ENCODE results near the gene CXCL1. TPM values are rescaled to one million over a fixed set of nuclear protein-coding genes. Genes with fewer than 3 reads are reported as not detected.

Gene CXCL1
- total RNA-seq, 2 donors from 2014 or later: 0.74 to 2.2 TPM

GRCh38 chr4:73902817-73903547 is 33.8 kb downstream of the CXCL1 start:
- DNase-seq (ENCODE audit: low spot score): no peak

GRCh38 chr4:73904491-73904890 is 35.3 kb downstream of the CXCL1 start:
- no peak for DNase-seq (ENCODE audit: low spot score)
- intact Hi-C loops (cut with DNase I): no loop called here

More at GRCh38 chr4:73902817-73903547, 33.8 kb downstream of the CXCL1 start:
- intact Hi-C loops (cut with DNase I): no loop called here

- intact Hi-C loops (cut with DNase I): no loop called here
- DNase-seq (ENCODE audit: low spot score): no peak
Observed at GRCh38 chr4:73908965-73909364, 39.8 kb downstream of the CXCL1 start.

GRCh38 chr4:73911746-73912145 is 42.6 kb downstream of the CXCL1 start:
- intact Hi-C loops (cut with DNase I): no loop called here
- DNase-seq (ENCODE audit: low spot score): no peak

GRCh38 chr4:73912191-73912590 is 43.0 kb downstream of the CXCL1 start:
- DNase-seq (ENCODE audit: low spot score): no peak
- intact Hi-C loops (cut with DNase I): no loop called here

- no peak for DNase-seq (ENCODE audit: low spot score)
- intact Hi-C loops (cut with DNase I): no loop called here
Observed at GRCh38 chr4:73914071-73914470, 44.9 kb downstream of the CXCL1 start.

- DNase-seq (ENCODE audit: low spot score): no peak
- intact Hi-C loops (cut with DNase I): no loop called here
Observed at GRCh38 chr4:73916172-73916925, 47.2 kb downstream of the CXCL1 start.

GRCh38 chr4:73917081-73917501 is 47.9 kb downstream of the CXCL1 start:
- intact Hi-C loops (cut with DNase I): no loop called here
- no peak for DNase-seq (ENCODE audit: low spot score)

GRCh38 chr4:73918058-73918457 is 48.9 kb downstream of the CXCL1 start:
- intact Hi-C loops (cut with DNase I): no loop called here
- DNase-seq (ENCODE audit: low spot score): no peak

GRCh38 chr4:73919691-73920090 is 50.5 kb downstream of the CXCL1 start:
- no peak for DNase-seq (ENCODE audit: low spot score)
- intact Hi-C loops (cut with DNase I): no loop called here

Other genes starting within 250 kb of the CXCL1 start
- gene RASSF6, start 249.0 kb upstream of the CXCL1 start, total RNA-seq: not detected
- gene CXCL8, start 128.8 kb upstream of the CXCL1 start, total RNA-seq: 1 to 10 TPM in 1 of 2 donors, under 1 TPM in 1; 0.51 to 3.1 TPM
- not detected for gene CXCL6, start 32.7 kb upstream of the CXCL1 start, total RNA-seq
- gene PF4V1, start 16.1 kb upstream of the CXCL1 start, total RNA-seq: not detected
- gene PF4, start 112.6 kb downstream of the CXCL1 start, total RNA-seq: 1 to 10 TPM; 1.3 to 1.5 TPM
- 1 to 10 TPM; 1.3 to 2.4 TPM for gene PPBP, start 118.8 kb downstream of the CXCL1 start, total RNA-seq
- under 1 TPM in 1 of 2 donors, not detected in 1; 0.14 TPM for gene CXCL5, start 129.3 kb downstream of the CXCL1 start, total RNA-seq
- gene CXCL3, start 169.3 kb downstream of the CXCL1 start, total RNA-seq: 1 to 10 TPM; 1.8 to 3.9 TPM
- 10 to 100 TPM in 1 of 2 donors, 1 to 10 TPM in 1; 9.3 to 23.6 TPM for gene CXCL2, start 229.8 kb downstream of the CXCL1 start, total RNA-seq

Data from posterior vena cava (tissue), 2 donors.